ENCODE results near the gene APIP.
A peak's percentile ranks its signal among the peaks of the same experiment; 100 is the strongest.

APIP gene

DNA sequence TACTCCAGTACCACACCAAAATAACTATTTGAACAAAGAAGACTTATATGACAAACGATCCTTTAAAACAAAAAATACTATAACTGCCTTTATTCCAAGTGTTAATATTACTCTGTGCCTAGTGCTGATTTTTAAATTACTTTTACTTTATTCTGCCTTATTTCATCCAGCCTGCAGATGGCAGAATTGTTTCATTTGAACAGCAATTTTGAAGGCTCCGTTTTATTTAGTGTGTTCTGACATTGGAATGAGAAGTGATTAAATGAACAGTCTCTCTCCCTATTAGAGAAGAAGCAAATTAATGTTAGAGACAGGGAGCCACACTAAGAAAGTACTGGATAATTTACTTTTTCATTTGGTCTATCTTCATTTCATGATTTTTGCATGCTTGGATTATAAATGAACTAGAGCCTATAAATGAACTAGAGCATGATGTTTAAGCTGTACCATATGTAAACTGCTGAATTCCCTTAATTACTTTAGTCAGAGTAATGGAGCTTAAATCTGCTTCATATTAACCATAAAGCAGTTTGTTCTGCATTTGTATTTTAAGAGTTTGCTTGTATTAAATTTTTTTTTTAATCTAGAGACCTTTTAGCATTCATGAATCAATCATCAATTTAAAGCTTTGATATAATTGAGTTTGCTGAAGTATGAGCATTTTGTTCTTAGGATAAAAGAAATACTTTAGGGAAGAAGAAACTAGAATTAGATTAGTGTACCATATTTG, 10.1 kb upstream of the APIP start:
- peak; percentile 81 for TF ChIP-seq RAD21 (IDR thresholded peaks at IDR 0.05; ENCODE audit: low read depth)
- TF ChIP-seq FOXM1 (IDR thresholded peaks at IDR 0.05; ENCODE audit: borderline replicate concordance, low read depth) = no peak

DNA sequence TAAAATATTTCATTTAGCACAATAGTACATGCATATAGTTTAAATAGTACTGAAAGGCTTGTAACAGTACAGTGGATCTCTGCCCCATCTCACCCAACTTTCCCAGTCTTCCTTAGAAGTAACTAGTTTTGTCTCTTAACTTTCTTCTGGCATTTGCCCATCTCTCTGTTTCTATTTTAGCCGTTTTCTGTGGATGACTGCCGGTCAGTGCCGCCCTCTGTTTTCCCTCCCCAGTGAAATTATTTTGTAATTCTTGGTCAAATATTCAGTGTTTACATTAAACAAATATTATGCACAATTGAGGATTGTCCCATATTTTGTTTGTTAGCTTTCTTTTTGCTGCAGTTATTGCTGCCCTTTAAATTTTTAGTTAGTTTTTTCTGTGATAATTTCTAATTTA, 8.5 kb upstream of the APIP start:
- no peak for TF ChIP-seq TCF12 (IDR thresholded peaks at IDR 0.05; ENCODE audit: low read depth)
- TF ChIP-seq RAD21 (IDR thresholded peaks at IDR 0.05; ENCODE audit: low read depth) = no peak
- no peak for TF ChIP-seq EP300 (IDR thresholded peaks at IDR 0.05; ENCODE audit: borderline replicate concordance)
- no peak for TF ChIP-seq YY1 (IDR thresholded peaks at IDR 0.05; ENCODE audit: low read depth)
- TF ChIP-seq ZBTB7A (IDR thresholded peaks at IDR 0.05; ENCODE audit: low read depth) = no peak
- TF ChIP-seq EGR1 (IDR thresholded peaks at IDR 0.05) = no peak
- no peak for TF ChIP-seq CEBPB (IDR thresholded peaks at IDR 0.05)
- no peak for TF ChIP-seq TEAD4 (IDR thresholded peaks at IDR 0.05)
- TF ChIP-seq, protein P1, sequence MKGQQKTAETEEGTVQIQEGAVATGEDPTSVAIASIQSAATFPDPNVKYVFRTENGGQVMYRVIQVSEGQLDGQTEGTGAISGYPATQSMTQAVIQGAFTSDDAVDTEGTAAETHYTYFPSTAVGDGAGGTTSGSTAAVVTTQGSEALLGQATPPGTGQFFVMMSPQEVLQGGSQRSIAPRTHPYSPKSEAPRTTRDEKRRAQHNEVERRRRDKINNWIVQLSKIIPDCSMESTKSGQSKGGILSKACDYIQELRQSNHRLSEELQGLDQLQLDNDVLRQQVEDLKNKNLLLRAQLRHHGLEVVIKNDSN (IDR thresholded peaks at IDR 0.05) = no peak
- no peak for TF ChIP-seq TAF1 (IDR thresholded peaks at IDR 0.05; ENCODE audit: low read depth)
- TF ChIP-seq, protein P2, sequence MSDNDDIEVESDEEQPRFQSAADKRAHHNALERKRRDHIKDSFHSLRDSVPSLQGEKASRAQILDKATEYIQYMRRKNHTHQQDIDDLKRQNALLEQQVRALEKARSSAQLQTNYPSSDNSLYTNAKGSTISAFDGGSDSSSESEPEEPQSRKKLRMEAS (IDR thresholded peaks at IDR 0.05) = no peak
- no peak for TF ChIP-seq FOXM1 (IDR thresholded peaks at IDR 0.05; ENCODE audit: borderline replicate concordance, low read depth)
- TF ChIP-seq CREB1 (IDR thresholded peaks at IDR 0.05; ENCODE audit: low read depth) = no peak
- TF ChIP-seq, protein P3, sequence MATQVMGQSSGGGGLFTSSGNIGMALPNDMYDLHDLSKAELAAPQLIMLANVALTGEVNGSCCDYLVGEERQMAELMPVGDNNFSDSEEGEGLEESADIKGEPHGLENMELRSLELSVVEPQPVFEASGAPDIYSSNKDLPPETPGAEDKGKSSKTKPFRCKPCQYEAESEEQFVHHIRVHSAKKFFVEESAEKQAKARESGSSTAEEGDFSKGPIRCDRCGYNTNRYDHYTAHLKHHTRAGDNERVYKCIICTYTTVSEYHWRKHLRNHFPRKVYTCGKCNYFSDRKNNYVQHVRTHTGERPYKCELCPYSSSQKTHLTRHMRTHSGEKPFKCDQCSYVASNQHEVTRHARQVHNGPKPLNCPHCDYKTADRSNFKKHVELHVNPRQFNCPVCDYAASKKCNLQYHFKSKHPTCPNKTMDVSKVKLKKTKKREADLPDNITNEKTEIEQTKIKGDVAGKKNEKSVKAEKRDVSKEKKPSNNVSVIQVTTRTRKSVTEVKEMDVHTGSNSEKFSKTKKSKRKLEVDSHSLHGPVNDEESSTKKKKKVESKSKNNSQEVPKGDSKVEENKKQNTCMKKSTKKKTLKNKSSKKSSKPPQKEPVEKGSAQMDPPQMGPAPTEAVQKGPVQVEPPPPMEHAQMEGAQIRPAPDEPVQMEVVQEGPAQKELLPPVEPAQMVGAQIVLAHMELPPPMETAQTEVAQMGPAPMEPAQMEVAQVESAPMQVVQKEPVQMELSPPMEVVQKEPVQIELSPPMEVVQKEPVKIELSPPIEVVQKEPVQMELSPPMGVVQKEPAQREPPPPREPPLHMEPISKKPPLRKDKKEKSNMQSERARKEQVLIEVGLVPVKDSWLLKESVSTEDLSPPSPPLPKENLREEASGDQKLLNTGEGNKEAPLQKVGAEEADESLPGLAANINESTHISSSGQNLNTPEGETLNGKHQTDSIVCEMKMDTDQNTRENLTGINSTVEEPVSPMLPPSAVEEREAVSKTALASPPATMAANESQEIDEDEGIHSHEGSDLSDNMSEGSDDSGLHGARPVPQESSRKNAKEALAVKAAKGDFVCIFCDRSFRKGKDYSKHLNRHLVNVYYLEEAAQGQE (IDR thresholded peaks at IDR 0.05; ENCODE audit: low read depth) = no peak
- no peak for TF ChIP-seq NFIC (IDR thresholded peaks at IDR 0.05)

DNA sequence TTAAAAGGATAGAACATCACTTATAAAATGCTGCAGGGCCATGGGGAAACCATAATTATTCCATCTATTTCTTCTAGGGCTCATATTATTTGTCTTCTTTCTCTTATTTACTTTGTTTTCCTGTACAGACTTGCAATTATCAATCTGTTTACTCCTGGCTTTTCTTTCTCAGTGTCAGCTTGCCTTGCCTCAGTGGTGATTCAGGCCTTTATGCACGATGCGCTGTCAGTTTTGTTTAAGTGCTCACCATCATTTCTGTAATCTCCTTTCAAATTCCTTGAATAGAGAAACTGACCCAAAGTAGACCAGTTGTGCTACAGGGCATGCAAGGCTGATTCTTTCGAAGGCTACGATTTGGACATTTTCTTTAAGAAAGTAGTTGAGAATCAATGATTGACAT, 5.0 kb upstream of the APIP start:
- no peak for TF ChIP-seq TAF1 (IDR thresholded peaks at IDR 0.05; ENCODE audit: low read depth)
- TF ChIP-seq ZBTB7A (IDR thresholded peaks at IDR 0.05; ENCODE audit: low read depth) = no peak
- TF ChIP-seq FOXM1 (IDR thresholded peaks at IDR 0.05; ENCODE audit: borderline replicate concordance, low read depth) = no peak
- TF ChIP-seq, protein P2 (IDR thresholded peaks at IDR 0.05) = no peak
- TF ChIP-seq TEAD4 (IDR thresholded peaks at IDR 0.05) = no peak
- TF ChIP-seq RAD21 (IDR thresholded peaks at IDR 0.05; ENCODE audit: low read depth) = no peak
- TF ChIP-seq EP300 (IDR thresholded peaks at IDR 0.05; ENCODE audit: borderline replicate concordance) = no peak
- TF ChIP-seq, protein P1 (IDR thresholded peaks at IDR 0.05) = no peak
- TF ChIP-seq, protein P3 (IDR thresholded peaks at IDR 0.05; ENCODE audit: low read depth) = no peak
- TF ChIP-seq YY1 (IDR thresholded peaks at IDR 0.05; ENCODE audit: low read depth) = no peak
- TF ChIP-seq EGR1 (IDR thresholded peaks at IDR 0.05) = no peak
- no peak for TF ChIP-seq CEBPB (IDR thresholded peaks at IDR 0.05)

DNA sequence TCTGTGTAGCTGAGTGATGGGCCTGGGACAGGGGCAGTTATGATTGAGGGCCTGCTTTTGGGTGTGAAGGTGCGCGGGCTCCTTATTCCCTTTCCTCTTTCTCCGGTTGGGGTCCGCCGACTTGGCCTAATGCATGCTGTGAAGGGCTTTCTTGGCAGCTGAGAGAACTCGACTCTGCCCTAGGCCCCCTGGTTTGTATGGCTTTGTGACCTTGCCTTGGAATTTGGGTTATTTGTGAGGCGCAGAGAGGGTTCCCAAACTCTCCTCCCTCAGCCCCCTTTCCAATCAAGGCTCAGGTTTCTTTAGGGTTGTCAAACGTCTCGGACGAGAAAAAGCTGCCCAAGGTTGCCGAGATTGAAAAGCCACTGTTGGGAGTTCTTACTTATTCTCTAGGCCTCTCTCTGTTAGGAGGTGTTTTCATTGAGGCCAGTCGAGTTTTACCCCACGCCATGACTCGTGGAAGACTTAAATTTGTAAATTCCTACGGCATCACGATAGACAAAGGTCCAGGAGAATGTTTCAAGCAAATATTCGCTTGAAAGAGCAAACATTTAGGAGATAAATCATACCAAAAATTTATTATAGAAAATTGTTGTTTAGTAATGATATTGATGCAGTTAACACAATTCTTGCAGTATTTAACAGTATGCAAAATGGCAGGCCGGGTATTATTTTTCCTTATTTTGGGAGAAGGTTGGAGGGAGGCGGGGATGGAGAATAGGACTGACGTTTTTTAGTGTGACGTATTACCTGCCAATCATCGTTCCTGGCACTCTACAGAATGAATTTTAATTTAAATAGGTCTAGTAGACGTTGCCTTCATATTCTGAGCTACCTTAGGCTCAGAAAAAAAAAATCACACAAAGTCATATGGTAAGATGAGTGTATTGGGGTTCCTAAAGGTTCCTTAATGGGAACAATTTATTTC, 928 bp upstream of the APIP start:
- TF ChIP-seq ZBTB7A (IDR thresholded peaks at IDR 0.05; ENCODE audit: low read depth) = no peak
- TF ChIP-seq, protein P2 (IDR thresholded peaks at IDR 0.05) = peak; percentile 0; the same call in 1 of the 2 replicates
- no peak for TF ChIP-seq FOXM1 (IDR thresholded peaks at IDR 0.05; ENCODE audit: borderline replicate concordance, low read depth)
- TF ChIP-seq TEAD4 (IDR thresholded peaks at IDR 0.05) = 0 out of 2 replicates have a peak, but pooled peaks have one; percentile 16

Measured in Ishikawa (cell line).